Measurements from ENCODE around the gene TOMM22.

Gene TOMM22

GRCh38 chr22:38713921-38714320 lies 32.2 kb downstream of the TOMM22 start:
- in situ Hi-C loops (cut with MboI; ENCODE audit: low sequenced_read_pairs) = no loop called here

GRCh38 chr22:38715176-38715764 lies 33.5 kb downstream of the TOMM22 start:
- in situ Hi-C loops (cut with MboI; ENCODE audit: low sequenced_read_pairs) = no loop called here

- in situ Hi-C loops (cut with MboI; ENCODE audit: low sequenced_read_pairs) = no loop called here
Observed at GRCh38 chr22:38715852-38716251, 34.1 kb downstream of the TOMM22 start.

- in situ Hi-C loops (cut with MboI; ENCODE audit: low sequenced_read_pairs) = no loop called here
Observed at GRCh38 chr22:38716271-38716670, 34.5 kb downstream of the TOMM22 start.

- in situ Hi-C loops (cut with MboI; ENCODE audit: low sequenced_read_pairs) = no loop called here
Observed at GRCh38 chr22:38716826-38717225, 35.1 kb downstream of the TOMM22 start.

GRCh38 chr22:38717244-38717643 lies 35.5 kb downstream of the TOMM22 start:
- in situ Hi-C loops (cut with MboI; ENCODE audit: low sequenced_read_pairs) = no loop called here

GRCh38 chr22:38718414-38718813 lies 36.7 kb downstream of the TOMM22 start:
- in situ Hi-C loops (cut with MboI; ENCODE audit: low sequenced_read_pairs) = no loop called here

- in situ Hi-C loops (cut with MboI; ENCODE audit: low sequenced_read_pairs) = no loop called here
Observed at GRCh38 chr22:38719196-38719595, 37.4 kb downstream of the TOMM22 start.

- in situ Hi-C loops (cut with MboI; ENCODE audit: low sequenced_read_pairs) = no loop called here
Observed at GRCh38 chr22:38720350-38720749, 38.6 kb downstream of the TOMM22 start.

- in situ Hi-C loops (cut with MboI; ENCODE audit: low sequenced_read_pairs) = no loop called here
Observed at GRCh38 chr22:38721551-38721950, 39.8 kb downstream of the TOMM22 start.

GRCh38 chr22:38724176-38724575 lies 42.4 kb downstream of the TOMM22 start:
- in situ Hi-C loops (cut with MboI; ENCODE audit: low sequenced_read_pairs) = no loop called here

GRCh38 chr22:38724926-38725571 lies 43.3 kb downstream of the TOMM22 start:
- in situ Hi-C loops (cut with MboI; ENCODE audit: low sequenced_read_pairs) = no loop called here

GRCh38 chr22:38725900-38726655 lies 44.3 kb downstream of the TOMM22 start:
- in situ Hi-C loops (cut with MboI; ENCODE audit: low sequenced_read_pairs) = no loop called here

- in situ Hi-C loops (cut with MboI; ENCODE audit: low sequenced_read_pairs) = no loop called here
Observed at GRCh38 chr22:38727123-38727522, 45.4 kb downstream of the TOMM22 start.

- in situ Hi-C loops (cut with MboI; ENCODE audit: low sequenced_read_pairs) = no loop called here
Observed at GRCh38 chr22:38727530-38728451, 46.0 kb downstream of the TOMM22 start.

- in situ Hi-C loops (cut with MboI; ENCODE audit: low sequenced_read_pairs) = no loop called here
Observed at GRCh38 chr22:38728871-38729796, 47.4 kb downstream of the TOMM22 start.

GRCh38 chr22:38729946-38730345 lies 48.2 kb downstream of the TOMM22 start:
- in situ Hi-C loops (cut with MboI; ENCODE audit: low sequenced_read_pairs) = no loop called here

- in situ Hi-C loops (cut with MboI; ENCODE audit: low sequenced_read_pairs) = no loop called here
Observed at GRCh38 chr22:38730411-38730871, 48.7 kb downstream of the TOMM22 start.

GRCh38 chr22:38731703-38732161 lies 50.0 kb downstream of the TOMM22 start:
- in situ Hi-C loops (cut with MboI; ENCODE audit: low sequenced_read_pairs) = no loop called here
